ENCODE data around the gene BANP.
"Not testable (repeated sequence)": the region's sequence is repeated elsewhere in the genome, so short reads cannot be mapped to it uniquely, and the experiment has no call there.

BANP gene

GRCh38 chr16:88014954-88015805 lies 63.9 kb downstream of the BANP start:
- DNase-seq (ENCODE audit: low read depth in 2 of 2) = no peak

- no peak for DNase-seq (ENCODE audit: low read depth in 2 of 2)
Observed at GRCh38 chr16:88015806-88016140, 64.5 kb downstream of the BANP start.

GRCh38 chr16:88016386-88016785 lies 65.2 kb downstream of the BANP start:
- DNase-seq (ENCODE audit: low read depth in 2 of 2) = not testable (repeated sequence)

- DNase-seq (ENCODE audit: low read depth in 2 of 2) = no peak
Observed at GRCh38 chr16:88016964-88017363, 65.7 kb downstream of the BANP start.

GRCh38 chr16:88017587-88018101 lies 66.4 kb downstream of the BANP start:
- DNase-seq (ENCODE audit: low read depth in 2 of 2) = no peak

GRCh38 chr16:88018382-88018781 lies 67.1 kb downstream of the BANP start:
- DNase-seq (ENCODE audit: low read depth in 2 of 2) = not testable (repeated sequence)

- DNase-seq (ENCODE audit: low read depth in 2 of 2) = not testable (repeated sequence)
Observed at GRCh38 chr16:88019041-88019820, 68.0 kb downstream of the BANP start.

GRCh38 chr16:88019821-88020515 lies 68.7 kb downstream of the BANP start:
- DNase-seq (ENCODE audit: low read depth in 2 of 2) = no peak

GRCh38 chr16:88020516-88020885 lies 69.3 kb downstream of the BANP start:
- no peak for DNase-seq (ENCODE audit: low read depth in 2 of 2)

- not testable (repeated sequence) for DNase-seq (ENCODE audit: low read depth in 2 of 2)
Observed at GRCh38 chr16:88021041-88021970, 70.1 kb downstream of the BANP start.

- no peak for DNase-seq (ENCODE audit: low read depth in 2 of 2)
Observed at GRCh38 chr16:88022076-88023042, 71.1 kb downstream of the BANP start.

- no peak for DNase-seq (ENCODE audit: low read depth in 2 of 2)
Observed at GRCh38 chr16:88023366-88023765, 72.1 kb downstream of the BANP start.

GRCh38 chr16:88023786-88024185 lies 72.6 kb downstream of the BANP start:
- no peak for DNase-seq (ENCODE audit: low read depth in 2 of 2)

GRCh38 chr16:88024491-88025085 lies 73.4 kb downstream of the BANP start:
- DNase-seq (ENCODE audit: low read depth in 2 of 2) = not testable (repeated sequence)

GRCh38 chr16:88025086-88025492 lies 73.9 kb downstream of the BANP start:
- not testable (repeated sequence) for DNase-seq (ENCODE audit: low read depth in 2 of 2)

GRCh38 chr16:88025828-88026555 lies 74.8 kb downstream of the BANP start:
- not testable (repeated sequence) for DNase-seq (ENCODE audit: low read depth in 2 of 2)

GRCh38 chr16:88026964-88027938 lies 76.0 kb downstream of the BANP start:
- no peak for DNase-seq (ENCODE audit: low read depth in 2 of 2)

All from stimulated activated CD8-positive, alpha-beta memory T cell treated with anti-CD3 and anti-CD28 coated beads, Interleukin-7, amount 100 ng/mL, for 4 hours (primary cell).